ENCODE measurements around the gene SPOCK2. TPM values are rescaled to one million over a fixed set of nuclear protein-coding genes. Genes with fewer than 3 reads are reported as not detected.

SPOCK2 gene
- total and polyA plus RNA-seq, 2 of the 4 experiments (the other 2 are of a cell fraction) = 0.02 TPM; not detected in 1

DNA sequence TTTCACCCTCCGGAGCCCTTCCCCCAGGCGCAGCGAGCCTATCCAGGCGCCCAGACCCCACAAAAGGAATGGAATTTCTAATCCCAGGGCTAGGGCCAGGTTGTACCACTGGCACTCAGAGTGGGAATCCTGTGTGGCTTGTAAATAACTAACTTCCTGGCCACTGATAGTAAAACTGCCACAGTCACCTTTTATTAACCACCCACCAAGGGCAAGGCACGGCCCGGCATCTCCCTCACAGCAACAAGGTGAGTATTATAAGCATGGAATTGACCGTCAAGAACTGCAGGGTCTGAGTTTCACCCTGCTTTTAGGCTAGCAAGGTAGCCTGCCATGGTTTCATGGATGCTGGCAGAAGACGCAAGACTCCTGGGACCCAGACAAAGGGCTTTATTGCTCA, 51.1 kb downstream of the SPOCK2 start:
- Histone ChIP-seq H3K9me1 (ENCODE audit: insufficient read depth, low read length) (no peaks in the 10 kb centered on the region), H3K4me3 (ENCODE audit: insufficient read depth, low read depth, low read length) (no peak overlapping the region), H3K23ac (ENCODE audit: low read depth, low read length) (no peak overlapping the region), H2BK15ac (ENCODE audit: low read depth, low read length) (no peak overlapping the region), H2AK9ac (replicated peaks; ENCODE audit: low read depth, low read length, poor library complexity) (no peak overlapping the region), H3K56ac (ENCODE audit: extremely low read depth, insufficient read depth, low read length) (no peak overlapping the region), H2BK20ac (ENCODE audit: low read depth, low read length) (no peak overlapping the region), H3K4me2 (ENCODE audit: low read depth, low read length) (no peak overlapping the region), H3K79me1 (ENCODE audit: low read depth in 1 of 2, low read length in 2 of 2) (no peaks in the 10 kb centered on the region), H3K27me3 (ENCODE audit: control insufficient read depth, insufficient read depth, low read length) (peaks cover 11% of the 10 kb centered on the region), H4K91ac (ENCODE audit: insufficient read depth, low read depth, low read length) (no peak overlapping the region), H3K9me3 (ENCODE audit: control insufficient read depth, insufficient read depth, low read length) (no peaks in the 10 kb centered on the region), H3K27ac (ENCODE audit: insufficient read depth, low read length) (no peak overlapping the region), H4K5ac (ENCODE audit: low read depth, low read length) (no peak overlapping the region), H2AFZ (replicated peaks; ENCODE audit: low read length, poor library complexity) (no peak overlapping the region), H3K14ac (replicated peaks; ENCODE audit: low read depth, low read length) (no peak overlapping the region), H2BK5ac (ENCODE audit: low read depth, low read length, poor library complexity, severe bottlenecking) (no peak overlapping the region), H2AK5ac (ENCODE audit: low read depth, low read length) (no peak overlapping the region), H2BK120ac (ENCODE audit: low read depth, low read length) (no peak overlapping the region), H3K36me3 (ENCODE audit: control insufficient read depth, insufficient read depth, low read length) (no peaks in the 10 kb centered on the region), H3K4ac (ENCODE audit: low read depth, low read length) (no peak overlapping the region), H4K8ac (ENCODE audit: low read depth in 2 of 2, low read length in 2 of 2) (no peak overlapping the region), H4K20me1 (ENCODE audit: insufficient read depth, low read length) (no peaks in the 10 kb centered on the region), H3K9ac (ENCODE audit: low read depth, low read length) (no peak overlapping the region), H3K4me1 (ENCODE audit: control insufficient read depth, insufficient read depth, low read length) (peaks cover 3% of the 10 kb centered on the region), H3K18ac (ENCODE audit: low read depth, low read length) (no peak overlapping the region)
- no peak for ATAC-seq (ENCODE audit: low read depth)
- TF ChIP-seq MXI1 (IDR thresholded peaks at IDR 0.05; ENCODE audit: borderline replicate concordance, low read depth, low read length) (no peak), POLR2A (IDR thresholded peaks at IDR 0.05; ENCODE audit: low read depth, low read length) (no peak), CEBPB (IDR thresholded peaks at IDR 0.05; ENCODE audit: low read depth, low read length) (no peak), NFE2L2 (IDR thresholded peaks at IDR 0.05; ENCODE audit: low read depth, low read length) (no peak), SMC3 (IDR thresholded peaks at IDR 0.05; ENCODE audit: low read depth, low read length) (no peak)
- intact Hi-C loops (cut with micrococcal nuclease) = no loop called here
- in situ Hi-C loops (cut with MboI; ENCODE audit: low sequenced_read_pairs) = no loop called here
- DNase-seq = no peak
- 94% methylated on average over 7 of the region's 8 CpGs; no CpG with 5 or more reads in 1 of the 2 experiments for WGBS, 2 experiments (ENCODE audit: extremely low coverage in 2 of 2, insufficient read length in 1 of 2)
- no TSS peak for BruUV-seq (replicated peaks)
- dilution Hi-C loops (cut with HindIII; ENCODE audit: low sequenced_read_pairs, unreplicated experiment) = no loop called here
- POLR2A ChIA-PET (ENCODE audit: unreplicated experiment) = no interaction called here
- CTCF ChIA-PET = no interaction called here
